ENCODE results near the gene NOTCH1.

NOTCH1 gene

GRCh38 chr9:136501686-136502085 lies 44.2 kb downstream of the NOTCH1 start:
- no peak for DNase-seq (ENCODE audit: low read depth, low spot score)

- no peak for DNase-seq (ENCODE audit: low read depth, low spot score)
Measured at GRCh38 chr9:136499935-136500910, 45.6 kb downstream of the NOTCH1 start.

GRCh38 chr9:136499071-136499934 lies 46.5 kb downstream of the NOTCH1 start:
- DNase-seq (ENCODE audit: low read depth, low spot score), result no peak

GRCh38 chr9:136497916-136498695 lies 47.7 kb downstream of the NOTCH1 start:
- no peak for DNase-seq (ENCODE audit: low read depth, low spot score)

- DNase-seq (ENCODE audit: low read depth, low spot score), result no peak
Measured at GRCh38 chr9:136496801-136497620, 48.8 kb downstream of the NOTCH1 start.

GRCh38 chr9:136496181-136496580 lies 49.7 kb downstream of the NOTCH1 start:
- DNase-seq (ENCODE audit: low read depth, low spot score), result no peak

- no peak for DNase-seq (ENCODE audit: low read depth, low spot score)
Measured at GRCh38 chr9:136495238-136495800, 50.5 kb downstream of the NOTCH1 start.

- DNase-seq (ENCODE audit: low read depth, low spot score), result no peak
Measured at GRCh38 chr9:136494531-136495215, 51.2 kb downstream of the NOTCH1 start.

- no peak for DNase-seq (ENCODE audit: low read depth, low spot score)
Measured at GRCh38 chr9:136494012-136494411, 51.8 kb downstream of the NOTCH1 start.

- DNase-seq (ENCODE audit: low read depth, low spot score), result no peak
Measured at GRCh38 chr9:136493567-136493971, 52.3 kb downstream of the NOTCH1 start.

- DNase-seq (ENCODE audit: low read depth, low spot score), result no peak
Measured at GRCh38 chr9:136492978-136493522, 52.8 kb downstream of the NOTCH1 start.

- no peak for DNase-seq (ENCODE audit: low read depth, low spot score)
Measured at GRCh38 chr9:136489731-136490130, 56.1 kb downstream of the NOTCH1 start.

GRCh38 chr9:136488247-136489214 lies 57.3 kb downstream of the NOTCH1 start:
- DNase-seq (ENCODE audit: low read depth, low spot score), result peak; percentile 54

GRCh38 chr9:136487672-136488071 lies 58.2 kb downstream of the NOTCH1 start:
- no peak for DNase-seq (ENCODE audit: low read depth, low spot score)

- no peak for DNase-seq (ENCODE audit: low read depth, low spot score)
Measured at GRCh38 chr9:136486823-136487620, 58.8 kb downstream of the NOTCH1 start.

GRCh38 chr9:136486131-136486530 lies 59.7 kb downstream of the NOTCH1 start:
- no peak for DNase-seq (ENCODE audit: low read depth, low spot score)
